ENCODE results near the gene CPVL.

GRCh38 chr7:29149036-29149435 lies 2.7 kb upstream of the CPVL start:
- no peak for TF ChIP-seq CTCF (IDR thresholded peaks at IDR 0.05)
- no peak for TF ChIP-seq POLR2A (IDR thresholded peaks at IDR 0.05)

Data from body of pancreas (tissue), 4 donors.